Subcutaneous adipose tissue (tissue), 4 donors: ENCODE results near the gene TRIM54. TPM values are rescaled to one million over a fixed set of nuclear protein-coding genes. Genes with fewer than 3 reads are reported as not detected.

Experiments
- total RNA-seq, 4 donors: library from RNA; depleted of rRNA; stranded (reverse); fragments of >200 nt; gene quantifications; one replicate each; pipeline ENCODE4 v1.1.0, GENCODE V29; 2016
- TF ChIP-seq, protein P1 (sequence below): fragments of 450-650 bp; IDR thresholded peaks from one replicate; pipeline ENCODE4 v1.5.1; 2016; ENCODE audit warnings: low read depth, mild to moderate bottlenecking, control low read depth, antibody characterized with exemption, moderate library complexity

The TRIM54 gene
- total RNA-seq, 4 donors from 2014 or later = 0.66 TPM; not detected in 3

DNA sequence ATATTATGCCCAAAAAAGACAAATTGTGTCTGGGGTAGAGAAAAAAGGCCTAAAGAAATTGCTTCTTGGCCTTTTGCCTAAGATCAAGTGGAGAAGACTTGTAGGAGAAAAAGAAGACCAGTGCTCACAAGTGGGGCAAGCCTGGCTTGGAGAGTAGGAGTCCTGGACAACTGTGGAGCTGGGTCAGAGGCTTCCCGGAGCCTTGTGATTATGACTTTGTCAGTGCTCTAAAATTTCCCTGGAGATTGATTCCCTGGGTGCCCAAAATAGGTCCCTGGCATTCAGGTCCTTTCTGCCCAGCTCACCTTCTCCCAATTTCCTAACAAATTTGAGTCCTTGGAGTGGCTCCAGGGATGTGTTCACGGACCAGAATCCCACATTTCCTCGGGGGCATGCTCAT, 787 bp upstream of the TRIM54 start:
- TF ChIP-seq, protein P1, sequence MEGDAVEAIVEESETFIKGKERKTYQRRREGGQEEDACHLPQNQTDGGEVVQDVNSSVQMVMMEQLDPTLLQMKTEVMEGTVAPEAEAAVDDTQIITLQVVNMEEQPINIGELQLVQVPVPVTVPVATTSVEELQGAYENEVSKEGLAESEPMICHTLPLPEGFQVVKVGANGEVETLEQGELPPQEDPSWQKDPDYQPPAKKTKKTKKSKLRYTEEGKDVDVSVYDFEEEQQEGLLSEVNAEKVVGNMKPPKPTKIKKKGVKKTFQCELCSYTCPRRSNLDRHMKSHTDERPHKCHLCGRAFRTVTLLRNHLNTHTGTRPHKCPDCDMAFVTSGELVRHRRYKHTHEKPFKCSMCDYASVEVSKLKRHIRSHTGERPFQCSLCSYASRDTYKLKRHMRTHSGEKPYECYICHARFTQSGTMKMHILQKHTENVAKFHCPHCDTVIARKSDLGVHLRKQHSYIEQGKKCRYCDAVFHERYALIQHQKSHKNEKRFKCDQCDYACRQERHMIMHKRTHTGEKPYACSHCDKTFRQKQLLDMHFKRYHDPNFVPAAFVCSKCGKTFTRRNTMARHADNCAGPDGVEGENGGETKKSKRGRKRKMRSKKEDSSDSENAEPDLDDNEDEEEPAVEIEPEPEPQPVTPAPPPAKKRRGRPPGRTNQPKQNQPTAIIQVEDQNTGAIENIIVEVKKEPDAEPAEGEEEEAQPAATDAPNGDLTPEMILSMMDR = no peak

DNA sequence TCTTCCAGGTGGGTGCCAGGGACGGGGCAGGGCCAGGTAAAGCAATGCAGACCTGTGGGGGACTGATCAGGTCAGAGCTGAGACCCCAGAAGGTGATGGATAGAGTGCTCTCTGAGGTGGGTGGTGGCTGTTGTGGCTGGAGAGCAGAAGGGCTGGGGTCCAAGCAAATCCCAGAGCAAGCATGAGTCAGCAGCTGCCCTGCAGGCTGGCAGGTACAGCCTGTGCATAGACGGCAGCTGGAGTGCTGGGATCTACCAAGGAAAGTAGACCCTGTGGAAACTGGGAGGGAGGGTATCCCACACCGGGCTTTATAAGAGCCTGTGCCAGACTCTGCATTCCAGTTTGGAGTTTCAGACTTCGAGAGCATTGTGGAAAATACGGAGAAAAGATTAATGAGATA, 663 bp downstream of the TRIM54 start:
- TF ChIP-seq, protein P1 = no peak

DNA sequence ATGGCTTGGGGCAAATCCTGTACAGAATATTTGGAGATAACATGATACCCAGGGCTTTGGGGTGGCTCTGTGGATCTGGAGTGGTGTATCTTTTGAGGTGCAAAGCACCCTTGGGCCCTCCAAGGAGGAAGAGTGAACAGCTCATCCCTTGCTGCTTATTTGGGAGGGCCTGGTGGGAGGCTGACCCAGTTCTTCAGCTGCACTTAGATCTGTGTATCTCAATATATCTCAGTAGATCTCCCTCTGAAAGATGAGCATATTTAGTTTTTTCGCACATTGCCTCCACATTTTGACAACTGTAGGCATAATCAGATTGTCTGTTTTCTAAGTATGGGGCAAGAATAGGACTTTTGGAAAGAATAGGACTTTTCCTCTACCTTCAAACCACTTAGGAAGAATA, 2.8 kb downstream of the TRIM54 start:
- TF ChIP-seq, protein P1 = no peak

DNA sequence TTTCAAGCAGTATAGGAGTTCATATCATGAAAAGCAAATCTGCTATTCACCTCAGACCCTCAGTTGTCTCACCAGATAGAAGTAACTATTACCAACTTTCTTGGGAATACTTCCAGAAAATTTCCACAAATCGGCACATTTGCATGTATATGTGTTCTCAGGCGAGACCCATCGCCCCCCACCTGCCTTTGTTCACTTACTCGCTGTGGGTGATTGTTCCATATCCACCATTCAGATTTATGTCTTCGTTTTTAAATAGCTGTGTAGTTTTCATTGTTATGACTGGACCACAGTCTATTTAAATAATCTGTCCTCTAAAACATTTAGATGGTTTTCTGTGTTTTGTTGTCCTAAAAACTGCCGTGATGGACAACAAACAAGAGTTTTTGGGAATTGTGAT, 3.3 kb downstream of the TRIM54 start:
- TF ChIP-seq, protein P1 = no peak

DNA sequence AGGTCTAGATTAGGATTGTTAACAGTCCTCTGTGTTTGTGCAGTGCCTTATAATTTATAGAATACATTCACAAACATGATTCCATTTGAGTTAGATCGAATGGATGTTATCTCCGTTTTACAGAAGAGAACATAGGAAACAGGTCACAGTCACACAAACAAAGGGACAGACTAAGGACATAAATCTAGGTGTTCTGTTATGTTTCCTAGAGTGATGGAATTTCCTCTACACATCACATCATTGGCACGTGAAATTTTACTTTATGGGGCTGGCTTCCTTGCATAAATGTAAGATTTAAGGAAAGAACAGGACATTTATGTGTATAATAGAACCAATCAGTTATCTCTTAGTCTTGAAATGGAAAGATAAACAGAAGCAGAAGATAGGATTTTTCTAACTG, 6.4 kb downstream of the TRIM54 start:
- TF ChIP-seq, protein P1 = no peak

DNA sequence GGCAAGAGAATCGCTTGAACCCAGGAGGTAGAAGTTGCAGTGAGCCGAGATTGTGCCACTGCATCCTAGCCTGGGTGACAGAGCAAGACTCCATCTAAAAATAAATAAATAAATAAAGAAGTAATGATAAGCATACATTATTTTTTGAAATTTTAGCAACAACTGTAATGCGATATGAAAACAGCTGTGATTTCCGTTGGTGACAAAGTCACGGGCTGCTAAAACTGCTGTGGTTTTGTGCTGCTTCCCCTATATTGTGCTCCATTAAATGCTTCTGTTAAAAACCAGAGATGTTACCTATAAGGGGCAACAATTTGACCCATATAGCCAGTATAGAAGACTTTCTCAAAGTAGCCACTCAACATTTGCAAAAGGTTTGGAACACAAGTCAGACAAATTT, 8.3 kb downstream of the TRIM54 start:
- TF ChIP-seq, protein P1 = no peak

DNA sequence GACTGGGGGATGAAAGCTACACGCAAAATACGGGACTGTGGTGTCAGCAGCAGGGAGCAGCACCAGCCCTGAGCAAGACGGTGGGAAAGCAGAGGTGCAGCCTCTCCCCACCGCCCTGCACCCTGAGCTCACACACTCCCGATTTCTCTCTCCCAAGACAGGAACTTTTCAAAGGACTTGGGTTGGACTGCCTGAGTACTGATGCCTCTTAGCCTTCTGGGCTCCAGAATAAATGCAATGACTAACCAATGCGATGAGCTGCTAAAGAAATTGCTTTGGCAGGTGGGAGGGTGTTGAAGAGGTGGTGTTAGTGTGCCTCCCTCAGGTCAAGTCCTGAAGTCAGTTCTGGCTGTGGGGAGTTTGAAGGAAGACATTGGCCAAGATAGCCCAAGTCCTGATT, 9.6 kb downstream of the TRIM54 start:
- TF ChIP-seq, protein P1 = no peak
